ENCODE measurements around the gene ABCD1. TPM values are rescaled to one million over a fixed set of nuclear protein-coding genes. Genes with fewer than 3 reads are reported as not detected.

Gene ABCD1
- total and polyA plus RNA-seq, 10 of the 15 experiments (the other 5 are each of a cell fraction or from before 2014, with no cell fraction given), result 0.13 to 6.5 (median 1.4) TPM

- Histone ChIP-seq H3K27ac (ENCODE audit: control insufficient read depth, insufficient read depth) (peak overlapping the region; percentile 41), H3K4me1 (ENCODE audit: control insufficient read depth, insufficient read depth, low read length) (peaks cover 30% of the 10 kb centered on the region), H2AFZ (ENCODE audit: control insufficient read depth, low read depth, low read length) (peak overlapping the region; percentile 52; the same call in 1 of the 2 replicates), H3K9me3 (replicated peaks; ENCODE audit: control insufficient read depth, insufficient read depth, low read length) (no peaks in the 10 kb centered on the region; the same call in 2 of the 3 replicates), H4K20me1 (ENCODE audit: control insufficient read depth, insufficient read depth) (no peaks in the 10 kb centered on the region), H3K27me3 (replicated peaks in 1 of 2; ENCODE audit: control insufficient read depth in 2 of 2, insufficient read depth in 2 of 2, low read length in 1 of 2) (no peaks in the 10 kb centered on the region), H3K4me2 (ENCODE audit: control insufficient read depth, insufficient read depth) (peak overlapping the region; percentile 32; the same call in 1 of the 2 replicates), H3K4me3 (peak overlapping the region; percentile 70), H3K9ac (ENCODE audit: control insufficient read depth, insufficient read depth, low read length) (peak overlapping the region; percentile 60), H3K79me2 (ENCODE audit: control insufficient read depth, insufficient read depth, low read length) (peaks cover 17% of the 10 kb centered on the region), H3K36me3 (ENCODE audit: control insufficient read depth in 2 of 2, insufficient read depth in 2 of 2, low read length in 1 of 2) (peaks cover 4 to 6% of the 10 kb centered on the region in 2 experiments; a peak in 3 of 4 replicates)
- BruUV-seq (replicated peaks), result no TSS peak
- FAIRE-seq (peak; percentile 7), DNase-seq (ENCODE audit: low read depth, low spot score) (no peak), ATAC-seq (peak; percentile 51)
- in situ Hi-C loops (cut with MboI) (no loop called here), intact Hi-C loops (cut with micrococcal nuclease; ENCODE audit: unreplicated experiment) (loop anchor here (5.0 kb wide), 1 partner anchor 204 kb away; the partner anchor contains the start of gene ARHGAP4)
- ChIA-PET SMC1A (ENCODE audit: uncharacterized antibody, unreplicated experiment) (no interaction called here), CTCF (no interaction called here), POLR2A (no interaction called here), RAD21 (ENCODE audit: unreplicated experiment) (interaction anchor here (0.6 to 1.3 kb wide), 2 partner anchors 36 to 37 kb away, joined by 3 to 4 read pairs; partner anchors contain the start of gene SLC6A8)
- 37% methylated on average over 63 of the region's 78 CpGs for WGBS (ENCODE audit: insufficient coverage, insufficient replicate concordance, low lambda C conversion rate, missing lambda C conversion rate)
- TF ChIP-seq EGR1 (IDR thresholded peaks at IDR 0.05; ENCODE audit: borderline replicate concordance in 1 of 2, low read depth in 2 of 2, low read length in 2 of 2), result peak in 1 of 2 experiments; percentile 70; a peak in 1 of 3 replicates
- TF ChIP-seq CTCF (IDR thresholded peaks at IDR 0.05 in 2 of 3, conservative IDR thresholded peaks at IDR 0.05 in 1 of 3; ENCODE audit: control insufficient read depth in 2 of 3, extremely low read depth in 1 of 3, insufficient read depth in 1 of 3, low read depth in 3 of 3, low read length in 3 of 3), result peak; percentile 36 to 48 (median 42); a peak in 4 of 6 replicates
- TF ChIP-seq DPF2 (IDR thresholded peaks at IDR 0.05), result 0 out of 2 replicates have a peak, but pooled peaks have one; percentile 20
- 0 out of 2 replicates have a peak, but pooled peaks have one; percentile 13 for TF ChIP-seq FOXK2 (IDR thresholded peaks at IDR 0.05)
- TF ChIP-seq IKZF1 (conservative IDR thresholded peaks at IDR 0.05), result peak; percentile 38; the same call in 1 of the 2 replicates
- 0 out of 2 replicates have a peak, but pooled peaks have one; percentile 14 for TF ChIP-seq YY1 (IDR thresholded peaks at IDR 0.05; ENCODE audit: low read depth, low read length)
- TF ChIP-seq BHLHE40 (IDR thresholded peaks at IDR 0.05; ENCODE audit: borderline replicate concordance in 1 of 2, low read depth in 2 of 2, low read length in 1 of 2), result peak in 1 of 2 experiments; percentile 35; a peak in 1 of 4 replicates
- peak in 1 of 2 experiments; percentile 15; a peak in 1 of 4 replicates for TF ChIP-seq IKZF2 (IDR thresholded peaks at IDR 0.05)
- no peak for TF ChIP-seq RELA (IDR thresholded peaks at IDR 0.05; ENCODE audit: borderline replicate concordance, partially characterized antibody)
- TF ChIP-seq PRDM15 (CRISPR knock-in tag; IDR thresholded peaks at IDR 0.05), result no peak
- TF ChIP-seq ZNF592 (IDR thresholded peaks at IDR 0.05), result no peak
Measured at GRCh38 chrX:153723351-153724251, 1.1 kb upstream of the ABCD1 start.
